Left colon (tissue), 2 donors: ENCODE measurements around the gene SCTR. TPM values are rescaled to one million over a fixed set of nuclear protein-coding genes. Genes with fewer than 3 reads are reported as not detected.

Experiments used
- ATAC-seq: fragments of 200-7000 bp; cut with Tn5 transposase; one replicate; pipeline ENCODE4 v1.9.1; 2020; ENCODE audit warnings: mild to moderate bottlenecking, moderate library complexity
- DNase-seq, 2 donors: peaks; one replicate each; pipeline ENCODE4 v3.0.0-alpha.2; 2020
- intact Hi-C, 2 donors: fragments of 100-400 bp; cut with DNase I in 1 of 2; cut with micrococcal nuclease in 1 of 2; formaldehyde crosslinking; loops; one replicate each; pipeline versions ENCODE4 v1.11.2 to v1.14.0; 2022; cut with DNase I, micrococcal nuclease
- total RNA-seq, 2 donors: library from RNA; stranded (reverse); fragmentation: NEBNext Ultra II Directional; extraction: Animal tissue kit (Norgen Biotek cat#: 25700); gene quantifications; one replicate each; pipeline ENCODE4 v1.2.1, GENCODE V29; 2021
- donor health status: DM: no; HTN: no; CAD: no.
- donor health status: DM: yes; HTN: yes; CAD: no.

The SCTR gene
- total RNA-seq, 2 donors from 2014 or later: 0.45 TPM; not detected in 1

DNA sequence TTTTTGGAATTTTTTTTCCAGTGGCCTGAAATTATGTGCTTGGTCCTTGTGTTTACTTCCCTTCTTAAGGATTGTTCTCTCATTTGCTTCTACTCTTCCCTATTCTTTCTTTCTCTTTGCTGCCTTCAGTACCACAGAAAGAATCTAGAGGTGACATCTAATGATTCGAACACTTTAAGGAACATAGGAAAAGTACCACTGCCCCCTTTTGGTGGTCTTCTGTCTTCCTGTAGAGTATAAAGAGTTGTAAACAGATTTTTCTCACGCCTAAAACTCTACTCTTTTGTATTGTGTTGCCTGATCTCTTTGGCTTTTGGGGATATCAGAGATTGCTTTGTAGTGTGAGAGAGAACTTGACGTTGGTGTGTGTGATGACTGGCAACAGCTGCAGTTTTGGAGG lies 7.0 kb upstream of the SCTR start:
- ATAC-seq (no peak), DNase-seq (no peak)
- intact Hi-C loops: no loop called here

DNA sequence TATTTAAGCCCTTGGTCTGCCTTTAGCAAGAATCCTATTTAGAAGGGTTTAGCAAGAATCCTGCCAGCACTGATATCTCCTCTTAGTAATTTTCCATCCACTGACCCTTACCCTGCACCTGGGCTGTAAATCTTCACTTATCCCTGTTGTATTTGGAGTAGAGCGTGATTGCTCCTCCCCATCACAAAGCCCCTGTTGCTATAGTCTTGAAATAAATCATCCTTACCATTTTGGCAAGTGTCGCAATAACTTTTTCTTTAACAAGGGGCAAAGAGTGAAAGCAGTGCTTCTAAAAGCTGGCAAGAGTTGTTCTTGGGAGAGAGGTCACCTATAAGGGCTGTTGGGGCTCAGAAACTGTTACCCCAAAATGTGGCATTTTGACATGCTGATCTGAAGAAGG lies 3.7 kb upstream of the SCTR start:
- DNase-seq (no peak), ATAC-seq (no peak)
- intact Hi-C loops: no loop called here

- DNase-seq: no peak
- intact Hi-C loops: no loop called here
- no peak for ATAC-seq
These were observed 1.3 kb upstream of the SCTR start for GRCh38 chr2:119525614-119526013.

DNA sequence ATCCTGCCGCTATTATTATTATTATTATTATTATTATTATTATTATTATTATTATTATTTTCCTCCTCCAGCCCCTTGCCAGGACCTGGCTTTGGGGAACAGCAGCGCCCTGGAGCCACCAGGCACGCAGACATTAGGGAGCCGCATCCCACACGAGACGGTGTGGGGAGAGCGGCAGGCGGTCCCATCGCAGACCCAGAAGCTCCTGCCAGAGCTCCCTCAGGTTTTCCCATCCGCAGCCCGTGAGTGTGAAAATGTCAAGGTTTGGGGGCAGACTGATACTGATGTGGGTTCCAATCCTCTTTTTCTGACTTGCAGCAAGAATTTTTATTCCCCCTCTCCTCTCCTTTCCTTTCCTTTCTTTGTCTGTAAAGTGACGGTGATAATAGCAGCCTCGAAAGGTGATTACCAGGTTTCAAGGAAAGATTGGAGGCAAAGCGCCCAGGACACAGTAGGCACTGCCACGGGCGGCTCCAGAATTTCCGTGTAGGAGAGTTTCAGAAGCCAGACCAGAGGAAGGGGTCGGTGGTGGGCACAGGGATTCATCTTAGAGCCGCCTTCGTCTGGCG lies 816 bp downstream of the SCTR start:
- intact Hi-C loops: no loop called here
- ATAC-seq: no peak
- DNase-seq: no peak

GRCh38 chr2:119522671-119523070 lies 1.6 kb downstream of the SCTR start:
- ATAC-seq (no peak), DNase-seq (no peak)
- intact Hi-C loops: no loop called here

GRCh38 chr2:119521433-119522050 lies 2.7 kb downstream of the SCTR start:
- DNase-seq: no peak
- intact Hi-C loops: no loop called here
- no peak for ATAC-seq

GRCh38 chr2:119520696-119521432 lies 3.4 kb downstream of the SCTR start:
- ATAC-seq (no peak), DNase-seq (no peak)
- intact Hi-C loops: no loop called here

GRCh38 chr2:119519057-119519408 lies 5.2 kb downstream of the SCTR start:
- ATAC-seq (no peak), DNase-seq (no peak)
- intact Hi-C loops: no loop called here

DNA sequence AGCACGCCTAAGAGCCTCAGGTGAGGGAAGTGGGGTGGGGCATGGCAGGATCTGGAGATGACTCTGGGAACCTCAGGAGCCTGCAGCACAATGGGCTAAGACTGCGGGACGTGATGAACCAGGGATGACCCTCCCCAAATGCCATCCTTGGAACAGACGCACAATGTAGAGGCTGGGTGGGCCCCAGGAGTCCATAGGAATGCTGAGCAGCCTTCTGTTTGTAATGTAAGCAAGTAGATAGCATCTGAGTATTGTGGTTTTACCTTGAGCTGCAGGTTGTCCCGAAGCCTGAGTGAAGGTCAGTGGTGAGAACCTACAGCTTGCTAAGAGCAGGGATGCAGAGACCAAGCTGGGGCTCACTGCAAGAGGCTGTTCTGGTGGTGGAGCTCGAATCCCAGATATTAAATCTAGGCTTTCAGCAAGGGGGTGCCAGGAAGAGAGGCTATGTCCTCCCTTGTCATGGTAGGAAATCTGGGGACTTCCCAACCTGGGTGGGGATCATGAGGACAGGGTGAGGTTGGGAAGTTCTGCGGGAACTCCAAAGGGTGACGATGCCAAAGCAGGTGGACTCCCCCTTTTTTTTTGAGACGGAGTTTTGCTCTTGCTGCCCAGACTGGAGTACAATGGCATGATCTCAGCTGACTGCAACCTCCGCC lies 5.8 kb downstream of the SCTR start:
- no peak for ATAC-seq

GRCh38 chr2:119517433-119517832 lies 6.8 kb downstream of the SCTR start:
- intact Hi-C loops: no loop called here
- ATAC-seq (peak; percentile 95), DNase-seq (peak; percentile 47 to 81)

More for the DNA sequence above, 5.8 kb downstream of the SCTR start:
- intact Hi-C loops: no loop called here
- no peak for DNase-seq

DNA sequence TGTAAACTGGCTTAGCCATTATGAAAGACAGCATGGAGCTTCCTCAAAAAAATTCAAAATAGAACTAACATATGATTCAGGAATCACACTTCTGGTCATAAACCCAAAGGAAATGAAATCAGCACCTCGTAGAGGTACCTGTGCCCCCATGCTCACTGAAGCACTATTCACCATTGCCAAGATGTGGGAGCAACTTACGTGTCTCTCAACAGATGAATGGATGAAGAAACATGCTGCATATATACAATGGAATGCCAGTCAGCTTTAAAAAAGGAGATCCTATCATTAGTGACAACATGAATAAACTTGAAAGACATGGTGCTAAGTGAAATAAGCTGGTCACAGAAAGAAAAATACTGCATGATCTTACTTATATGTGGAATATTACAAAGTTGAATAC lies 8.2 kb downstream of the SCTR start:
- intact Hi-C loops: no loop called here
- DNase-seq: no peak

GRCh38 chr2:119513832-119514231 lies 10.5 kb downstream of the SCTR start:
- ATAC-seq: no peak
- intact Hi-C loops: no loop called here
- no peak for DNase-seq

More for the DNA sequence above, 8.2 kb downstream of the SCTR start:
- ATAC-seq: no peak

GRCh38 chr2:119512946-119513345 lies 11.3 kb downstream of the SCTR start:
- ATAC-seq (no peak), DNase-seq (no peak)
- intact Hi-C loops: no loop called here

DNA sequence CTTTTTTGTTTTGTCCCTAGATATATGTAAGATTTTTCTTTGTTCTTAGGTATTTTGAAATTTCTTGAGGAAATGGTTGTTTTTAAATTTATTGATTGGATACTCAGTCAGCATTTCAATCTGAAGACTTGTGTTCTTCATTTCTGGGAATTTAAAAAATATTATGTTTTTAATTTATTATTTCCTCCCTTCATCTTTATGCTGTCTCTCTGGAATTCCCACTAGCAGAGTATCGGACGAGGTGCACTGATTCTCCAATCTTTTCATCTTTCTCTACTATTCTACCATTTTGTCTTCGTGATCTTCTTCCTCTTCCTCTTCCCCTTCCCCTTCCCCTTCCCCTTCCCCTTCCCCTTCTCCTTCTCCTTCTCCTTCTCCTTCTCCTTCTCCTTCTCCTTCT lies 12.3 kb downstream of the SCTR start:
- no peak for ATAC-seq
- DNase-seq: no peak
- intact Hi-C loops: no loop called here

GRCh38 chr2:119508756-119509155 lies 15.5 kb downstream of the SCTR start:
- ATAC-seq (no peak), DNase-seq (no peak)
- intact Hi-C loops: no loop called here

DNA sequence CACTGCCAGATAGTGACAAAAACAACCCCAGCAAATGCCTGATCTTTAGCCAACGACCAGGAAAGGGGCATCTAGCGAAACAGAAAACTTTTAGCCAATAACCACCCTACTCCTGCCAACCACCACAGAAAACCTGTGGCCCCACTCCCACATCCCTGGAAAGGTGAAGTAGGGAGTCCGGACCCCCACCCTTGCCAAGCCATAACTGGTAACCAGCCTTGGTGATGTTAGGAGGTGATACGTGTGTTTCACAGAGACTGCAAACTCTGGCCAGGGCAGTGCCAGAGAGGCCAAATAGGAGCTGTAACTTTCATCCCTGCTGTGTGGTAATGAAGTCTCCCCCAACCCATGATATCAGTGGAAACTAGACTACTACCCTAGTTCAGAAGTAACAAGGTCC lies 27.6 kb downstream of the SCTR start:
- no peak for ATAC-seq
- intact Hi-C loops: no loop called here

GRCh38 chr2:119495948-119496347 lies 28.3 kb downstream of the SCTR start:
- DNase-seq (no peak), ATAC-seq (no peak)
- intact Hi-C loops: no loop called here

More for the DNA sequence above, 27.6 kb downstream of the SCTR start:
- no peak for DNase-seq

GRCh38 chr2:119494163-119494790 lies 30.0 kb downstream of the SCTR start:
- DNase-seq (no peak), ATAC-seq (no peak)
- intact Hi-C loops: no loop called here

- ATAC-seq (peak; percentile 37), DNase-seq (no peak)
- intact Hi-C loops: no loop called here
These were observed 32.3 kb downstream of the SCTR start for GRCh38 chr2:119491776-119492525.
